ENCODE measurements around the gene VPREB3. TPM values are rescaled to one million over a fixed set of nuclear protein-coding genes. Genes with fewer than 3 reads are reported as not detected.

VPREB3 gene
- polyA plus RNA-seq, 1 donor (not counting 4 experiments of a cell fraction or from before 2014, with no cell fraction given), result not detected

DNA sequence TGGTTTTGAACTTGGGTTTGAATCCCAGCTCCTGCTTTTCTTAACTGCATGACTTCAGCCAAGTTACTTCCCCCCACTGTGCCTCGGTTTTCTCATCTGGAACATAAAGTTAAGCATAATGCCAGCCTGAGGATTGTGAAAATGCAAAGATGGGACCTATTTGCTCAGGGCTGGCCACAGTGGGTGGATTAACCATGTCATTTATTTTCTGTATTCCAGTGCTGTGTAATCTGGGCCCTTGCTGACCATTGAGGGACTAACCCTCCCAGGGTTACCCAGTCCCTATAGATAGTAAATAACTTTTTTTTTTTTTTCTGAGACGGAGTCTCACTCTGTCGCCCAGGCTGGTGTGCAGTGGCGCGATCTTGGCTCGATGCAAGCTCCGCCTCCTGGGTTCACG, 1.5 kb upstream of the VPREB3 start:
- H2AFZ ChIP-seq (ENCODE audit: control insufficient read depth, low read length), result no peak overlapping the region
- H3K9ac ChIP-seq (ENCODE audit: control insufficient read depth, extremely low read depth, insufficient read depth, low read length), result no peak overlapping the region
- H3K4me1 ChIP-seq (ENCODE audit: control insufficient read depth, extremely low read depth, insufficient read depth, low read length), result peaks cover 3% of the 10 kb centered on the region
- DNase-seq (ENCODE audit: low read depth, low spot score) (no peak), FAIRE-seq (no peak)
- no peaks in the 10 kb centered on the region for H3K36me3 ChIP-seq (ENCODE audit: control insufficient read depth in 2 of 2, extremely low read depth in 1 of 2, insufficient read depth in 2 of 2, low read length in 2 of 2)
- no peaks in the 10 kb centered on the region for H3K9me3 ChIP-seq (ENCODE audit: control insufficient read depth, low read depth, low read length)
- H3K4me3 ChIP-seq (ENCODE audit: control insufficient read depth in 2 of 3, extremely low read depth in 1 of 3, insufficient read depth in 2 of 3, low read depth in 1 of 3, low read length in 3 of 3), result no peak overlapping the region
- H3K27ac ChIP-seq (ENCODE audit: control insufficient read depth, insufficient read depth, low read length), result no peak overlapping the region
- H3K9me1 ChIP-seq (ENCODE audit: control insufficient read depth, extremely low read depth, insufficient read depth, low read length), result no peaks in the 10 kb centered on the region
- no peaks in the 10 kb centered on the region for H3K27me3 ChIP-seq (ENCODE audit: control insufficient read depth, extremely low read depth, insufficient read depth, low read length)
- no peaks in the 10 kb centered on the region for H4K20me1 ChIP-seq (ENCODE audit: control insufficient read depth, extremely low read depth, insufficient read depth, low read length)
- dilution Hi-C loops (cut with MboI; ENCODE audit: extremely low pct_ligation_motif_present, low sequenced_read_pairs), result no loop called here
- TF ChIP-seq CTCF (optimal IDR thresholded peaks at IDR 0.05 in 1 of 3, IDR thresholded peaks at IDR 0.05 in 1 of 3, conservative IDR thresholded peaks at IDR 0.05 in 1 of 3; ENCODE audit: extremely low read depth in 1 of 3, insufficient read depth in 2 of 3, low read length in 3 of 3) (no peak), EZH2 (IDR thresholded peaks at IDR 0.05; ENCODE audit: low read length) (no peak)
- no peak overlapping the region for H3K4me2 ChIP-seq (ENCODE audit: control insufficient read depth, extremely low read depth, insufficient read depth, low read depth, low read length)
- H3K79me2 ChIP-seq (ENCODE audit: control insufficient read depth, insufficient read depth, low read length), result no peaks in the 10 kb centered on the region

GRCh38 chr22:23754980-23755636, 883 bp upstream of the VPREB3 start:
- dilution Hi-C loops (cut with MboI; ENCODE audit: extremely low pct_ligation_motif_present, low sequenced_read_pairs), result no loop called here
- Histone ChIP-seq H4K20me1 (ENCODE audit: control insufficient read depth, extremely low read depth, insufficient read depth, low read length) (no peaks in the 10 kb centered on the region), H3K9me1 (ENCODE audit: control insufficient read depth, extremely low read depth, insufficient read depth, low read length) (no peaks in the 10 kb centered on the region), H3K27me3 (ENCODE audit: control insufficient read depth, extremely low read depth, insufficient read depth, low read length) (no peaks in the 10 kb centered on the region), H2AFZ (ENCODE audit: control insufficient read depth, low read length) (no peak overlapping the region), H3K36me3 (ENCODE audit: control insufficient read depth in 2 of 2, extremely low read depth in 1 of 2, insufficient read depth in 2 of 2, low read length in 2 of 2) (no peaks in the 10 kb centered on the region), H3K27ac (ENCODE audit: control insufficient read depth, insufficient read depth, low read length) (no peak overlapping the region), H3K79me2 (ENCODE audit: control insufficient read depth, insufficient read depth, low read length) (no peaks in the 10 kb centered on the region), H3K4me2 (ENCODE audit: control insufficient read depth, extremely low read depth, insufficient read depth, low read depth, low read length) (no peak overlapping the region), H3K9me3 (ENCODE audit: control insufficient read depth, low read depth, low read length) (no peaks in the 10 kb centered on the region), H3K9ac (ENCODE audit: control insufficient read depth, extremely low read depth, insufficient read depth, low read length) (no peak overlapping the region), H3K4me3 (ENCODE audit: control insufficient read depth in 2 of 3, extremely low read depth in 1 of 3, insufficient read depth in 2 of 3, low read depth in 1 of 3, low read length in 3 of 3) (no peak overlapping the region), H3K4me1 (ENCODE audit: control insufficient read depth, extremely low read depth, insufficient read depth, low read length) (peaks cover 5% of the 10 kb centered on the region)
- FAIRE-seq (no peak), DNase-seq (ENCODE audit: low read depth, low spot score) (no peak)
- no peak for TF ChIP-seq EZH2 (IDR thresholded peaks at IDR 0.05; ENCODE audit: low read length)
- no peak for TF ChIP-seq CTCF (optimal IDR thresholded peaks at IDR 0.05 in 1 of 3, IDR thresholded peaks at IDR 0.05 in 1 of 3, conservative IDR thresholded peaks at IDR 0.05 in 1 of 3; ENCODE audit: extremely low read depth in 1 of 3, insufficient read depth in 2 of 3, low read length in 3 of 3)
